K562 (cell line): ENCODE data around the gene PDCD11. TPM values are rescaled to one million over a fixed set of nuclear protein-coding genes. Genes with fewer than 3 reads are reported as not detected.
A peak's percentile ranks its signal among the peaks of the same experiment; 100 is the strongest.

Experiments used
- CHD1 ChIP-seq: fragments of 200-600 bp; sonication (generic); IDR thresholded peaks from one replicate; pipeline ENCODE4 v1.6.1; 2012; ENCODE audit warnings: mild to moderate bottlenecking, moderate library complexity, low read length, inconsistent platforms
- FOSL1 ChIP-seq: fragments of 200-800 bp; sonication (Bioruptor generic); conservative IDR thresholded peaks from 2 replicates; pipeline ENCODE4 v1.6.1; 2016; ENCODE audit warnings: missing genetic modification characterization, missing compliant biosample characterization
- GTF2E2 ChIP-seq: fragments of 200-800 bp; sonication (Bioruptor generic); IDR thresholded peaks from 2 replicates; pipeline ENCODE4 v1.6.1; 2016; ENCODE audit warnings: missing genetic modification characterization, missing compliant biosample characterization
- KDM1A ChIP-seq, 2 experiments: fragments of 450-650 bp; IDR thresholded peaks; 2 replicates each; pipeline ENCODE4 v1.6.1; 2016; ENCODE audit warnings: mild to moderate bottlenecking in 2 of 2
- MGA ChIP-seq: fragments of 450-650 bp; IDR thresholded peaks from 2 replicates; pipeline ENCODE4 v1.6.1; 2016; ENCODE audit warnings: mild to moderate bottlenecking, moderate library complexity
- NR0B1 ChIP-seq: fragments of 450-650 bp; IDR thresholded peaks from one replicate; pipeline ENCODE4 v1.6.1; 2018; ENCODE audit warnings: mild to moderate bottlenecking, moderate library complexity; ENCODE audit not compliant: partially characterized antibody
- PHF8 ChIP-seq: fragments of 200-600 bp; sonication (generic); IDR thresholded peaks from 2 replicates; pipeline ENCODE4 v1.6.1; 2012; ENCODE audit warnings: mixed run types, mild to moderate bottlenecking, inconsistent platforms, low read length, moderate library complexity, borderline replicate concordance
- RBM34 ChIP-seq: fragments of 200-400 bp; formaldehyde crosslinking; IDR thresholded peaks from 2 replicates; pipeline ENCODE4 v1.6.1; 2018; ENCODE audit warnings: low read length, borderline replicate concordance; ENCODE audit not compliant: insufficient read depth
- SUPT5H ChIP-seq: fragments of 450-650 bp; IDR thresholded peaks from 2 replicates; pipeline ENCODE4 v1.6.1; 2016
- U2AF1 ChIP-seq: fragments of 200-400 bp; formaldehyde crosslinking; optimal IDR thresholded peaks from 2 replicates; pipeline ENCODE3; 2017; ENCODE audit warnings: mild to moderate bottlenecking, low read depth, low read length, moderate library complexity
- YY1 ChIP-seq, 3 experiments: IDR thresholded peaks; 2 replicates each; pipeline ENCODE4 v1.6.1; 2011; ENCODE audit warnings: low read length in 2 of 3, mild to moderate bottlenecking in 2 of 3, moderate library complexity in 2 of 3, borderline replicate concordance in 1 of 3, control low read depth in 1 of 3, low read depth in 1 of 3; ENCODE audit not compliant: insufficient read depth in 3 of 3, insufficient replicate concordance in 2 of 3, control insufficient read depth in 1 of 3, insufficient read length in 1 of 3; ENCODE audit errors: extremely low read depth in 1 of 3
- ZFX ChIP-seq: sonication (generic); formaldehyde crosslinking; IDR thresholded peaks from 2 replicates; pipeline ENCODE4 v1.8.0; 2022; ENCODE audit warnings: mild to moderate bottlenecking, missing genetic modification reagents, moderate library complexity
- ZNF134 ChIP-seq: fragments of 250-450 bp; sonication (Bioruptor Pico); conservative IDR thresholded peaks from 2 replicates; pipeline ENCODE4 v1.4.0; 2020
- polyA plus RNA-seq, 8 experiments: library from polyadenylated mRNA; depleted of rRNA in 4 of 8; stranded (reverse) in 5 of 8; unstranded in 3 of 8; fragments of >200 nt; fragmentation: Nextera tagmentation in 2 of 8; fragmentation: Illumina TruSeq in 1 of 8; extraction: Ambion mirVana in 2 of 8; extraction: Trizol in 1 of 8; gene quantifications; 2 replicates each; pipeline versions ENCODE4 v1.2.1 to v1.2.3, GENCODE V29; 2011 to 2014; ENCODE audit warnings: inconsistent platforms in 1 of 8, missing spikeins in 1 of 8
- total RNA-seq, 7 experiments: library from RNA; depleted of rRNA in 6 of 7; stranded (reverse); fragments of >200 nt in 6 of 7; fragmentation: Illumina TruSeq in 2 of 7; extraction: Trizol in 2 of 7; gene quantifications; 2 replicates each; pipeline versions ENCODE4 v1.2.1 to v1.2.3, GENCODE V29; 2011 to 2021; ENCODE audit warnings: low replicate concordance in 1 of 7

PDCD11 gene
- total and polyA plus RNA-seq, 9 of the 15 experiments (the other 6 are each of a cell fraction or from before 2014, with no cell fraction given) = 14.8 to 73.8 (median 50.0) TPM

- TF ChIP-seq ZFX (CRISPR knock-in tag) = peak; percentile 79
- peak; percentile 46; the same call in 1 of the 2 replicates for TF ChIP-seq GTF2E2 (tag)
- peak in 1 of 2 experiments; percentile 4; a peak in 1 of 4 replicates for TF ChIP-seq KDM1A (IDR thresholded peaks at IDR 0.05)
- TF ChIP-seq FOSL1 = peak; percentile 56
- TF ChIP-seq PHF8 = peak; percentile 44; the same call in 1 of the 2 replicates
- no peak for TF ChIP-seq ZNF134 (CRISPR knock-in tag)
- peak; percentile 21 for TF ChIP-seq U2AF1
- TF ChIP-seq NR0B1 = no peak
- TF ChIP-seq RBM34 = 0 out of 2 replicates have a peak, but pooled peaks have one; percentile 36
- TF ChIP-seq SUPT5H = peak; percentile 53; the same call in 1 of the 2 replicates
- peak in 2 of 3 experiments; percentile 37 to 61 for TF ChIP-seq YY1 (IDR thresholded peaks at IDR 0.05; ENCODE audit: borderline replicate concordance in 1 of 3, control insufficient read depth in 1 of 3, extremely low read depth in 1 of 3, insufficient read depth in 3 of 3, insufficient read length in 1 of 3, insufficient replicate concordance in 2 of 3, low read depth in 1 of 3, low read length in 2 of 3)
- peak; percentile 35 for TF ChIP-seq CHD1
- TF ChIP-seq MGA = peak; percentile 77
Measured at GRCh38 chr10:103350517-103351260, 45.7 kb upstream of the PDCD11 start, which contains the start of gene PCGF6 (continued).
